ENCODE results near the gene FAM240A.

DNA sequence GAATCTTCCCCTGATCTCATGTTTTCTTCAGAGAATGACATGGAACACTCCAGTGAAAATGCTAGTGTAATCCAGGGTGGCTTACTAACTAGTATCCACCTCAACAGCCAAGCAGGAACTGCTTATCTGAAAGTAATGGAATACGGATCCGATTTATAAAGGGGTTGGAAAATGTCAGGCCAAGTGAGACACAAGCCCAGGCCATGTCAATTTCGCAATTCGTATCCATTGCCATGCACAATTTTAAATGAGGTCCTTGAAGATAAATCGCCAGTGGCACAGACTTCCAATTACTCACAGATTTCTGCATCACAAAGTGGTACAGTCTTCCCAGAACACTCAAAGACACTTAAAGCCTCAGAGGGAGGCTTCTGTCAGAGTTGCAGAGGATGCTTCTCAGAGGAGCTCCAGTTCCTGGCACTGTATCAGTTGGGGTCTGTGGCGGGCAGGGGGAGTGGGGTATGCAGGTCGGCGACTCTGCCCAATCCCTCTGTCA lies 16.5 kb upstream of the FAM240A start:
- TF ChIP-seq, protein P1, sequence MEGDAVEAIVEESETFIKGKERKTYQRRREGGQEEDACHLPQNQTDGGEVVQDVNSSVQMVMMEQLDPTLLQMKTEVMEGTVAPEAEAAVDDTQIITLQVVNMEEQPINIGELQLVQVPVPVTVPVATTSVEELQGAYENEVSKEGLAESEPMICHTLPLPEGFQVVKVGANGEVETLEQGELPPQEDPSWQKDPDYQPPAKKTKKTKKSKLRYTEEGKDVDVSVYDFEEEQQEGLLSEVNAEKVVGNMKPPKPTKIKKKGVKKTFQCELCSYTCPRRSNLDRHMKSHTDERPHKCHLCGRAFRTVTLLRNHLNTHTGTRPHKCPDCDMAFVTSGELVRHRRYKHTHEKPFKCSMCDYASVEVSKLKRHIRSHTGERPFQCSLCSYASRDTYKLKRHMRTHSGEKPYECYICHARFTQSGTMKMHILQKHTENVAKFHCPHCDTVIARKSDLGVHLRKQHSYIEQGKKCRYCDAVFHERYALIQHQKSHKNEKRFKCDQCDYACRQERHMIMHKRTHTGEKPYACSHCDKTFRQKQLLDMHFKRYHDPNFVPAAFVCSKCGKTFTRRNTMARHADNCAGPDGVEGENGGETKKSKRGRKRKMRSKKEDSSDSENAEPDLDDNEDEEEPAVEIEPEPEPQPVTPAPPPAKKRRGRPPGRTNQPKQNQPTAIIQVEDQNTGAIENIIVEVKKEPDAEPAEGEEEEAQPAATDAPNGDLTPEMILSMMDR (IDR thresholded peaks at IDR 0.05) = no peak
- TF ChIP-seq EP300 (IDR thresholded peaks at IDR 0.05) = no peak

Measured in ovary (tissue), 3 donors.